PC-9 (cell line): ENCODE data around the gene RBBP4.

ENCODE experiments used
- CTCF ChIP-seq: fragments of 200-600 bp; sonication (generic); conservative IDR thresholded peaks from 2 replicates; pipeline ENCODE4 v1.6.1; 2017; ENCODE audit warnings: mixed run types, antibody characterized with exemption, mild to moderate bottlenecking, moderate library complexity
- EZH2 ChIP-seq: fragments of 200-600 bp; sonication (generic); IDR thresholded peaks from 2 replicates; pipeline ENCODE4 v1.8.0; 2017; ENCODE audit warnings: antibody characterized with exemption, low read depth

GRCh38 chr1:32715901-32716311 lies 64.9 kb downstream of the RBBP4 start:
- TF ChIP-seq CTCF (no peak), EZH2 (no peak)
